GM23248 (cell line): ENCODE results near the gene ZNF628. TPM values are rescaled to one million over a fixed set of nuclear protein-coding genes. Genes with fewer than 3 reads are reported as not detected.

Experiments
- DNase-seq: peaks from one replicate; pipeline ENCODE4 v3.0.0-alpha.2; 2015
- H2AFZ ChIP-seq: fragments of 200-600 bp; sonication (generic); 2 replicates; pipeline ENCODE4 v1.6.1; 2016; ENCODE audit warnings: antibody characterized with exemption
- H3F3A ChIP-seq: fragments of 200-600 bp; sonication (generic); 2 replicates; pipeline ENCODE4 v1.6.1; 2016; ENCODE audit warnings: mild to moderate bottlenecking, antibody characterized with exemption, mixed run types; ENCODE audit not compliant: insufficient read depth
- H3K27ac ChIP-seq: fragments of 200-600 bp; sonication (generic); 2 replicates; pipeline ENCODE4 v1.5.1; 2016; ENCODE audit warnings: mild to moderate bottlenecking
- H3K27me3 ChIP-seq: fragments of 200-600 bp; sonication (generic); replicated peaks from 2 replicates; pipeline ENCODE4 v1.6.1; 2016; ENCODE audit warnings: mild to moderate bottlenecking; ENCODE audit not compliant: insufficient read depth
- H3K36me3 ChIP-seq: fragments of 200-600 bp; sonication (generic); 2 replicates; pipeline ENCODE4 v1.6.1; 2016; ENCODE audit warnings: low read depth, mild to moderate bottlenecking
- H3K4me1 ChIP-seq: fragments of 200-600 bp; sonication (generic); 2 replicates; pipeline ENCODE4 v1.6.1; 2016; ENCODE audit warnings: mild to moderate bottlenecking; ENCODE audit not compliant: insufficient read depth
- H3K4me2 ChIP-seq: fragments of 200-600 bp; sonication (generic); one replicate; pipeline ENCODE4 v1.6.1; 2016; ENCODE audit warnings: mild to moderate bottlenecking; ENCODE audit not compliant: unreplicated experiment
- H3K4me3 ChIP-seq: fragments of 200-600 bp; sonication (generic); 2 replicates; pipeline ENCODE4 v1.5.1; 2016; ENCODE audit warnings: mild to moderate bottlenecking
- H3K79me2 ChIP-seq: fragments of 200-600 bp; sonication (generic); 2 replicates; pipeline ENCODE4 v1.6.1; 2016; ENCODE audit warnings: mild to moderate bottlenecking; ENCODE audit not compliant: insufficient read depth
- H3K9ac ChIP-seq: fragments of 200-600 bp; sonication (generic); 2 replicates; pipeline ENCODE4 v1.6.1; 2016; ENCODE audit warnings: mild to moderate bottlenecking
- H3K9me2 ChIP-seq: fragments of 200-600 bp; sonication (generic); 2 replicates; pipeline ENCODE4 v1.6.1; 2016; ENCODE audit warnings: mixed run types, mild to moderate bottlenecking, moderate library complexity; ENCODE audit not compliant: insufficient read depth
- H3K9me3 ChIP-seq: fragments of 200-600 bp; sonication (generic); one replicate; pipeline ENCODE4 v1.6.1; 2017; ENCODE audit warnings: low read depth
- H4K20me1 ChIP-seq: fragments of 200-600 bp; sonication (generic); 2 replicates; pipeline ENCODE4 v1.6.0; 2016; ENCODE audit not compliant: insufficient read depth
- EZH2 ChIP-seq: fragments of 200-600 bp; sonication (generic); IDR thresholded peaks from 2 replicates; pipeline ENCODE4 v1.6.1; 2018; ENCODE audit warnings: antibody characterized with exemption, mild to moderate bottlenecking; ENCODE audit not compliant: insufficient read depth, poor library complexity, severe bottlenecking
- EZH2phosphoT487 ChIP-seq: fragments of 200-600 bp; sonication (generic); IDR thresholded peaks from 2 replicates; pipeline ENCODE4 v1.6.1; 2018; ENCODE audit warnings: antibody characterized with exemption, moderate library complexity, mild to moderate bottlenecking, low read depth; ENCODE audit not compliant: insufficient read depth
- WGBS, 2 experiments: methylation state at CpG; one replicate each; pipeline ENCODE4 v1.1.6; 2015 to 2017; ENCODE audit warnings: low lambda C conversion rate in 2 of 2, low coverage in 1 of 2; ENCODE audit errors: missing lambda C conversion rate in 2 of 2; 5-methylcytosine and 5-hydroxymethylcytosine counted together
- in situ Hi-C: fragments of 300-500 bp; cut with MboI; formaldehyde crosslinking; loops from 2 replicates; pipeline ENCODE4 v1.15.0; 2020
- polyA plus RNA-seq: library from polyadenylated mRNA; unstranded; fragments of >200 nt; fragmentation: Nextera tagmentation; extraction: Ambion mirVana; gene quantifications from 2 replicates; pipeline ENCODE4 v1.2.1, GENCODE V29; 2016
- total RNA-seq: library from RNA; depleted of rRNA; stranded (reverse); fragments of >200 nt; shearing (Covaris generic); gene quantifications from 2 replicates; pipeline ENCODE4 v1.2.3, GENCODE V29; 2014

Gene ZNF628
- total and polyA plus RNA-seq, 2 experiments from 2014 or later = 1.1 to 1.7 TPM

DNA sequence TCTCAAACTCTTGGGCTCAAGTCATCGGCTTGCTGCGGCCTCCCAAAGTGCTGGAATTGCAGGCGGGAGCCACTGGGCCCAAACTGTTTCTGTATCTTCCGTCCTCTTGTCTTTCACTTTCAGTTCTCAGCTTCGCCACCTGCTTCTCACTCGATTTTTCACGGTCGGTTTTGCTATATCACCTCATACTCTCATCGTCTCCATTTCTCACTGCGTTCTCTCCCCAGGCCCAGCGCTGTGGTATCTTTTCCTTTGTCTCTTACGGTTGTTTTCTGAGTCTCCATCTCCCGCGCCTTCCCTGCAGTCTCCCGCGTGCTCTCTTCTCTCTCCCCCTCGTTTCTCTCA, 26.7 kb downstream of the ZNF628 start:
- no peak overlapping the region for H3K4me3 ChIP-seq
- WGBS, 2 experiments = 88 to 93% methylated on average over 15 to 17 of the region's 17 CpGs
- no peaks in the 10 kb centered on the region for H3K79me2 ChIP-seq
- H4K20me1 ChIP-seq = no peaks in the 10 kb centered on the region
- in situ Hi-C loops = no loop called here
- TF ChIP-seq EZH2 (no peak), EZH2phosphoT487 (no peak)
- 0 out of 2 replicates have a peak, but pooled peaks cover 6% of the 10 kb centered on the region for H3F3A ChIP-seq
- no peaks in the 10 kb centered on the region for H3K9me3 ChIP-seq
- no peaks in the 10 kb centered on the region for H3K27me3 ChIP-seq
- H3K27ac ChIP-seq = no peak overlapping the region
- no peak overlapping the region for H3K4me2 ChIP-seq
- H3K36me3 ChIP-seq = no peaks in the 10 kb centered on the region
- H3K9ac ChIP-seq = no peak overlapping the region
- peak overlapping the region; percentile 86 for H2AFZ ChIP-seq
- H3K4me1 ChIP-seq = no peaks in the 10 kb centered on the region
- no peaks in the 10 kb centered on the region for H3K9me2 ChIP-seq
- DNase-seq = no peak

DNA sequence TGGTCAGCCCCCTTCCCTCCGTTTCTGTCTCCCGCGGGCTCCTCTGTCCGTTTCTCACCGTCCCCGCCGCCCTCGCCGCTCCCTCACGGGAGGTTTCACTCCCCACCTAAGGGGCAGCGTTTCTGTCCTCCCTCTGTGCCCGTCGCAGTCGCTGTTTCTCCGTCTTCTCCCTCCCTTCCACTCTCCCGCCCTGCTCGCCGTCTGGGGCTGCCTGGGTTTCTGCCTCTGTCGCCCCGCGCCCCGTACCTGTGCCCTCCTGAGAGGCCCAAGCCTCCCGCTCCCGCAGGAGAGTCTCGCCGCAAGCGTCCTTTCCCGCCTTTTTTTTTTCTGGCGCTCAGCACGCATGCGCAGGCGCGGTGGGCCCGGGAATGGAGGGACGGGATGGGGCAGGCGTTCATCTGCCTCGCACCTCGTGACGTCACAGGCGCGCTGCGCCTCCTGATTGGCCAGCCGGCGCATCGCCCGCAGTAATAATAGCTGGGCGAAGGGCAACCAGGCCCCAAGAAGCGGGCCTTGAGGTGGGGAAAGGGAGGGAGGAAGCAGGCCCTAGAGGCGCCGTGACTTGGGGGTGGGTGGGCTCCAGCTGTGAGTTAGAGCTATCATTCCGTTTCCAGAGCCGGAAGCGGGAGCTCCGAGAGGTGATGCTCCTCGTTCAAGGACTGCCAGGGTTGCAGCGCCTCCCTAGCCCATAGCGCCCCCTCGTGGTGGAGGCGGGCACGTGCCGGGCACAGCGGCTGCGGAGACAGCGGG, 27.3 kb downstream of the ZNF628 start:
- Histone ChIP-seq H3K9ac (peak overlapping the region; percentile 49; the same call in 1 of the 2 replicates), H3K9me3 (no peaks in the 10 kb centered on the region), H2AFZ (peak overlapping the region; percentile 86), H3K27ac (no peak overlapping the region), H3K36me3 (no peaks in the 10 kb centered on the region), H3K27me3 (no peaks in the 10 kb centered on the region), H3K4me2 (peak overlapping the region; percentile 84), H3K79me2 (no peaks in the 10 kb centered on the region), H3F3A (0 out of 2 replicates have a peak, but pooled peaks cover 6% of the 10 kb centered on the region), H3K9me2 (no peaks in the 10 kb centered on the region), H4K20me1 (no peaks in the 10 kb centered on the region), H3K4me1 (no peaks in the 10 kb centered on the region), H3K4me3 (peak overlapping the region; percentile 76)
- 16 to 21% methylated on average over 56 to 63 of the region's 64 CpGs for WGBS, 2 experiments
- in situ Hi-C loops = no loop called here
- DNase-seq = peak; percentile 93
- no peak for TF ChIP-seq EZH2
- TF ChIP-seq EZH2phosphoT487 = no peak

DNA sequence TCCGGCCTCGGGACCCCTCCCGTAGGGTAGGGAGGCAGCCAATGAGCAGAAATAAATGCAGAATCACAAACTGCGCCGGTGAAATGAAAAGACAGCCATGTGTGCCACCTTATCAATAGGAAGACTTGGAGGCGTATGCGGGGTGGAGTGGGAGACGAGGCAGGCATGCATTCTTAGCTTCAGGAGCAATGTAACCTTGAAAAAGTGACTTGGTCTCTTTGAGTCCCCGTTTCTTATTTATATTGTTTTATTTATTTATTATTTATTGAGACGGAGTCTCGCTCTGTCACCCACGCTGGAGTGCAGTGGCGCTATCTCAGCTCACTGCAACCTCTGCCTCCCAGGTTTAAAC, 27.8 kb downstream of the ZNF628 start:
- H3K27ac ChIP-seq = no peak overlapping the region
- H3K9ac ChIP-seq = no peak overlapping the region
- no peak for TF ChIP-seq EZH2phosphoT487
- TF ChIP-seq EZH2 = no peak
- H3K4me2 ChIP-seq = peak overlapping the region; percentile 84
- H3K79me2 ChIP-seq = no peaks in the 10 kb centered on the region
- H3K4me1 ChIP-seq = no peaks in the 10 kb centered on the region
- in situ Hi-C loops = no loop called here
- no peak for DNase-seq
- H3K27me3 ChIP-seq = no peaks in the 10 kb centered on the region
- H3K9me2 ChIP-seq = no peaks in the 10 kb centered on the region
- H3K36me3 ChIP-seq = no peaks in the 10 kb centered on the region
- peak overlapping the region; percentile 76 for H3K4me3 ChIP-seq
- H4K20me1 ChIP-seq = no peaks in the 10 kb centered on the region
- H3K9me3 ChIP-seq = no peaks in the 10 kb centered on the region
- H2AFZ ChIP-seq = no peak overlapping the region
- H3F3A ChIP-seq = 0 out of 2 replicates have a peak, but pooled peaks cover 6% of the 10 kb centered on the region
- 31 to 32% methylated on average over 13 of the region's 13 CpGs for WGBS, 2 experiments

DNA sequence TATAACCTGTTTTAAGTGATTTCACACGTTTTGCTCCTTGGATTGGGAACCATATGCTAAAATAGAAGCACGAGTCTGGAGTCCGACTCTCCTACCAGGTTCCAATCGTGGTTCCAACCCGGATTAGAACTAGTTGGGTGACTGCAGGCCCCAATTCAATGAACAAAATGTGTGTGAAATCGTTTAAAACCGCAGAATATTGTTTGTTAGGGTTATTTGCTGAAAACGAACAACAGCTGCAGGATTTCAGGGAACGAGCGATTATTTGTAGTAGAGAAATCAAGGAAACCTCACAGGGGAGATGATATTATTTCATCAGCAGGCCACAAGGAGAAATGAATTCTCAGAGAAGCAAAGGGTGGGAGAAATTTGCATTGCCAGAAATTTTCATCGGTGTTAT, 28.6 kb downstream of the ZNF628 start:
- WGBS, 2 experiments = 68 to 71% methylated on average over 11 of the region's 11 CpGs
- Histone ChIP-seq H3K79me2 (no peaks in the 10 kb centered on the region), H3K9me3 (no peaks in the 10 kb centered on the region), H3K4me3 (no peak overlapping the region), H3K27me3 (no peaks in the 10 kb centered on the region), H3K4me1 (no peaks in the 10 kb centered on the region), H3K36me3 (no peaks in the 10 kb centered on the region), H3K4me2 (no peak overlapping the region), H3F3A (0 out of 2 replicates have a peak, but pooled peaks cover 6% of the 10 kb centered on the region), H3K9me2 (no peaks in the 10 kb centered on the region), H3K9ac (no peak overlapping the region), H3K27ac (no peak overlapping the region), H2AFZ (no peak overlapping the region), H4K20me1 (no peaks in the 10 kb centered on the region)
- no peak for TF ChIP-seq EZH2
- TF ChIP-seq EZH2phosphoT487 = no peak
- in situ Hi-C loops = no loop called here
- DNase-seq = no peak
